ENCODE results near the gene LRRC39.

Gene LRRC39

GRCh38 chr1:100198596-100198995, 20.5 kb upstream of the LRRC39 start:
- Histone ChIP-seq H3K27me3 (ENCODE audit: control insufficient read depth, insufficient read depth, low read length) (no peaks in the 10 kb centered on the region), H3K36me3 (ENCODE audit: control insufficient read depth, insufficient read depth, low read length) (peaks cover 52% of the 10 kb centered on the region), H3K9ac (ENCODE audit: low read depth, low read length) (no peak overlapping the region), H3K4me3 (ENCODE audit: low read depth, low read length) (no peak overlapping the region), H3K9me3 (ENCODE audit: control insufficient read depth, insufficient read depth, low read length) (no peaks in the 10 kb centered on the region), H3K4me1 (ENCODE audit: control insufficient read depth, insufficient read depth, low read length) (0 out of 2 replicates have a peak, but pooled peaks cover 5% of the 10 kb centered on the region), H3K27ac (ENCODE audit: low read depth, low read length) (no peak overlapping the region)

DNA sequence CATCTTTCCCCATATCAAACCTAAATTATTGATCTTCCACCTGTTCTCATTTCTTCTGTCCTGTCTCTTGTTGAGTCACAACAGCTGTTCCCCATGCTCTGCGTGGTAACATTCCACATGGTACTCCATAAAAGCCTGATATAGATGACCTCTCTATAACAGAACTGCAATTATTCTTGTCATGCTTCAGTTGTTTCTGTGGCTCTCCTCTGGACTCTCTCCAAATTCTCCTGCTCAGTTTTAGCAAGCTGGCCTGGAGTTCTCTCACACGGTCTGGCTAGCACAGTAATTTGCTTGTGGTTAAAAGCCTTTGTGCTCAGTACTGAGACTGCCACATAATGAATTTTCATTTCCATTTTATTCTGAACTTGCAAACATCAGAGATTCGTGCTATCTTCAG, 10.6 kb upstream of the LRRC39 start:
- Histone ChIP-seq H3K9me3 (ENCODE audit: control insufficient read depth, insufficient read depth, low read length) (no peaks in the 10 kb centered on the region), H3K36me3 (ENCODE audit: control insufficient read depth, insufficient read depth, low read length) (0 out of 2 replicates have a peak, but pooled peaks cover 6% of the 10 kb centered on the region), H3K9ac (ENCODE audit: low read depth, low read length) (no peak overlapping the region), H3K4me1 (ENCODE audit: control insufficient read depth, insufficient read depth, low read length) (no peaks in the 10 kb centered on the region), H3K27ac (ENCODE audit: low read depth, low read length) (no peak overlapping the region), H3K27me3 (ENCODE audit: control insufficient read depth, insufficient read depth, low read length) (no peaks in the 10 kb centered on the region), H3K4me3 (ENCODE audit: low read depth, low read length) (no peak overlapping the region)

GRCh38 chr1:100187912-100188311, 9.9 kb upstream of the LRRC39 start:
- Histone ChIP-seq H3K9me3 (ENCODE audit: control insufficient read depth, insufficient read depth, low read length) (no peaks in the 10 kb centered on the region), H3K9ac (ENCODE audit: low read depth, low read length) (no peak overlapping the region), H3K27me3 (ENCODE audit: control insufficient read depth, insufficient read depth, low read length) (no peaks in the 10 kb centered on the region), H3K27ac (ENCODE audit: low read depth, low read length) (no peak overlapping the region), H3K4me1 (ENCODE audit: control insufficient read depth, insufficient read depth, low read length) (no peaks in the 10 kb centered on the region), H3K4me3 (ENCODE audit: low read depth, low read length) (no peak overlapping the region), H3K36me3 (ENCODE audit: control insufficient read depth, insufficient read depth, low read length) (0 out of 2 replicates have a peak, but pooled peaks cover under 1% of the 10 kb centered on the region)

- Histone ChIP-seq H3K36me3 (ENCODE audit: control insufficient read depth, insufficient read depth, low read length) (no peaks in the 10 kb centered on the region), H3K4me3 (ENCODE audit: low read depth, low read length) (no peak overlapping the region), H3K4me1 (ENCODE audit: control insufficient read depth, insufficient read depth, low read length) (no peaks in the 10 kb centered on the region), H3K27ac (ENCODE audit: low read depth, low read length) (no peak overlapping the region), H3K27me3 (ENCODE audit: control insufficient read depth, insufficient read depth, low read length) (no peaks in the 10 kb centered on the region), H3K9ac (ENCODE audit: low read depth, low read length) (no peak overlapping the region), H3K9me3 (ENCODE audit: control insufficient read depth, insufficient read depth, low read length) (no peaks in the 10 kb centered on the region)
These were observed 6.5 kb upstream of the LRRC39 start for GRCh38 chr1:100184536-100184935.

DNA sequence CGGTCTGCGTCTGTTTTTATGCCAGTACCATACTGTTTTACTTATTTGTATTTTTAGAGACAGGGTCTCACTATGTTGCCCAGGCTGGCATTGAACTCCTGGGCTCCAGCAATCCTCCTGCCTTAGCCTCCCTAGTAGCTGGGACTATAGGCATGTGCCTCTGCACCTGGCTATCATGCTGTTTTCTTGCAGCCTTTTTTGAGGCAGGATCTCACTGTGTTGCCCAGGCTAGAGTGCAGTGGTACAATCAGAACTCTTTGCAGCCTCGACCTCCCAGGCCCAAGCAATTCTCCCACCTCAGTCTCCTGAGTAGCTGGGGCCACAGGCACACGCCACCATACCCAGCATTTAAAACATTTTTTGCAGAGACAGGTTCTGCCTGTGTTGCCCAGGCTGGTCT, 5.3 kb upstream of the LRRC39 start:
- Histone ChIP-seq H3K9me3 (ENCODE audit: control insufficient read depth, insufficient read depth, low read length) (no peaks in the 10 kb centered on the region), H3K36me3 (ENCODE audit: control insufficient read depth, insufficient read depth, low read length) (no peaks in the 10 kb centered on the region), H3K9ac (ENCODE audit: low read depth, low read length) (no peak overlapping the region), H3K4me1 (ENCODE audit: control insufficient read depth, insufficient read depth, low read length) (no peaks in the 10 kb centered on the region), H3K4me3 (ENCODE audit: low read depth, low read length) (no peak overlapping the region), H3K27ac (ENCODE audit: low read depth, low read length) (no peak overlapping the region), H3K27me3 (ENCODE audit: control insufficient read depth, insufficient read depth, low read length) (no peaks in the 10 kb centered on the region)

DNA sequence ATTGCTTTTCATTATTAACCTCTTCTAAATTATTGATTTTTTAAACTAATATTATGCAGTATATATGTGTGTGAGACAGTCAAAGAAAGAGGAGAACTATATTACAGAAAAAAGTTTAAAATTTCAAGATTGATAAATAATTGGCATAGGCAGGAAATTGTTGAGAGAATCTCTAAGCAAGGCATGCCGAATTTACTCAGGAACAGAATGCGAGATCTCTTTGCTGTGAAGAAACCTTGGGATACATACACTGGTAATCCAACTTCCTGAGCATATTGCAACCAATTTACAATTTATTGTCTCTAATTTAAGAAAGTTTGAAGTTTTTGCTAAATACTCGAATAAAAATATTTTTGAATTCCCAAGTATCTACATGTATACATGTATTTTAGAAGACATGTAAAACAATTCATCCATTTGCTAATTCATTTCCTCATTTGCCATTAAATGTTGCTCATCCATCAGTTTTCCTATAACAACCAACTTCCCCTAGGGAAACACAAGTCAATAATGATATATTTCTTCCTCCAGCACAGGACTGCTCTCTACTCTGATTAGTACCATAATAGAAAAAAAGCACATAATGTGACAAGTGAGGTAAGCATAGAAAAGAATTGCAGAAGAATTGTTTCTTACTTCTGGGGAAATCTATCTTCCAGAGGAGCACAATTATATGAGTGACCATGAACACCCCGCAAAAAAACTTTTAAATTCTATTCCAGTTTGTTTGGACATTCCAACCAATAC, 588 bp downstream of the LRRC39 start:
- Histone ChIP-seq H3K27ac (ENCODE audit: low read depth, low read length) (no peak overlapping the region), H3K9me3 (ENCODE audit: control insufficient read depth, insufficient read depth, low read length) (no peaks in the 10 kb centered on the region), H3K36me3 (ENCODE audit: control insufficient read depth, insufficient read depth, low read length) (no peaks in the 10 kb centered on the region), H3K27me3 (ENCODE audit: control insufficient read depth, insufficient read depth, low read length) (no peaks in the 10 kb centered on the region), H3K4me1 (ENCODE audit: control insufficient read depth, insufficient read depth, low read length) (no peaks in the 10 kb centered on the region), H3K4me3 (ENCODE audit: low read depth, low read length) (no peak overlapping the region), H3K9ac (ENCODE audit: low read depth, low read length) (no peak overlapping the region)

- H3K4me1 ChIP-seq (ENCODE audit: control insufficient read depth, insufficient read depth, low read length): no peaks in the 10 kb centered on the region
- no peak overlapping the region for H3K27ac ChIP-seq (ENCODE audit: low read depth, low read length)
- no peak overlapping the region for H3K9ac ChIP-seq (ENCODE audit: low read depth, low read length)
- no peaks in the 10 kb centered on the region for H3K9me3 ChIP-seq (ENCODE audit: control insufficient read depth, insufficient read depth, low read length)
- H3K36me3 ChIP-seq (ENCODE audit: control insufficient read depth, insufficient read depth, low read length): no peaks in the 10 kb centered on the region
- no peak overlapping the region for H3K4me3 ChIP-seq (ENCODE audit: low read depth, low read length)
- no peaks in the 10 kb centered on the region for H3K27me3 ChIP-seq (ENCODE audit: control insufficient read depth, insufficient read depth, low read length)
These were observed 10.0 kb downstream of the LRRC39 start for GRCh38 chr1:100168051-100168450.

GRCh38 chr1:100164702-100165101, 13.4 kb downstream of the LRRC39 start:
- H3K36me3 ChIP-seq (ENCODE audit: control insufficient read depth, insufficient read depth, low read length): no peaks in the 10 kb centered on the region
- no peak overlapping the region for H3K9ac ChIP-seq (ENCODE audit: low read depth, low read length)
- no peaks in the 10 kb centered on the region for H3K9me3 ChIP-seq (ENCODE audit: control insufficient read depth, insufficient read depth, low read length)
- no peak overlapping the region for H3K27ac ChIP-seq (ENCODE audit: low read depth, low read length)
- no peaks in the 10 kb centered on the region for H3K27me3 ChIP-seq (ENCODE audit: control insufficient read depth, insufficient read depth, low read length)
- H3K4me1 ChIP-seq (ENCODE audit: control insufficient read depth, insufficient read depth, low read length): no peaks in the 10 kb centered on the region
- no peak overlapping the region for H3K4me3 ChIP-seq (ENCODE audit: low read depth, low read length)

DNA sequence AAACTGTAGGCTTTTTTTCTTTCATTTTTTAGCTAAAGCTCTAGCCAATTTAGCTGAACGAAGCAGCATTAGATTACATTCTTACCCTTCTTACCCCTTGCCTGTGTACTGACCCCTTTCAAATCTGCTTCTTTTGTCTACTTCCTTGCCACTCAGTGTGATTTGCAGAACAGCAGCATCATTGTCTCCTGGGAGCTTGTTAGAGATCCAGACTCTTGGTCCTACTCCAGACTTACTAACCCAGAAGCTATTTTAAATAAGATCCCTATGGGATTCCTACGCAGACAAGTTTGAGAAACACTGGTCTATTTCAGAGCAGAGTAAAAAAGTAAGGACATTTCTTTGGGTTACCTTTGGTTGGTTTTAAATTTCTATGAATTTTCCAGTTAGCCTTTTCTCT, 13.8 kb downstream of the LRRC39 start:
- H3K36me3 ChIP-seq (ENCODE audit: control insufficient read depth, insufficient read depth, low read length): no peaks in the 10 kb centered on the region
- H3K9me3 ChIP-seq (ENCODE audit: control insufficient read depth, insufficient read depth, low read length): no peaks in the 10 kb centered on the region
- no peak overlapping the region for H3K27ac ChIP-seq (ENCODE audit: low read depth, low read length)
- no peak overlapping the region for H3K9ac ChIP-seq (ENCODE audit: low read depth, low read length)
- no peaks in the 10 kb centered on the region for H3K27me3 ChIP-seq (ENCODE audit: control insufficient read depth, insufficient read depth, low read length)
- no peaks in the 10 kb centered on the region for H3K4me1 ChIP-seq (ENCODE audit: control insufficient read depth, insufficient read depth, low read length)
- H3K4me3 ChIP-seq (ENCODE audit: low read depth, low read length): no peak overlapping the region

DNA sequence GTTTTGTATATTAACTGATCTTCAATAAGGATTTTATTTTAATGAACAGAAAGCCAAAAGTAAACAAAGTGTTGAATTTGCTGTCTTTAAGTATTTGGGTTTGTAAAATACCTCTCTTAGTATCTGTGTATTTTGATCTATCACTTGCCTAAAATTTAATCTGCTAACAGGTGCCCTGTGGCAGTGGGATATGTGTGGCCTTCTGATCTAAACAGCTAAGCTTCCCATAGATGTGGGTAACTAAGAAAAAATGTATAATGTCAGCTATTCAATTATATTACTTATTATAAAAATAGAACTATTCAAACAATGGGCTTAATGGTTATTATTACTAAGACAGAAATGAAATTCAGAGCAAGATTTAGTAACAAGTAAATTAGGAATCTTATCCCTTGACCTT, 15.2 kb downstream of the LRRC39 start:
- Histone ChIP-seq H3K9me3 (ENCODE audit: control insufficient read depth, insufficient read depth, low read length) (no peaks in the 10 kb centered on the region), H3K4me1 (ENCODE audit: control insufficient read depth, insufficient read depth, low read length) (no peaks in the 10 kb centered on the region), H3K9ac (ENCODE audit: low read depth, low read length) (no peak overlapping the region), H3K27me3 (ENCODE audit: control insufficient read depth, insufficient read depth, low read length) (no peaks in the 10 kb centered on the region), H3K27ac (ENCODE audit: low read depth, low read length) (no peak overlapping the region), H3K36me3 (ENCODE audit: control insufficient read depth, insufficient read depth, low read length) (no peaks in the 10 kb centered on the region), H3K4me3 (ENCODE audit: low read depth, low read length) (no peak overlapping the region)

GRCh38 chr1:100152271-100152670, 25.8 kb downstream of the LRRC39 start:
- Histone ChIP-seq H3K4me3 (ENCODE audit: low read depth, low read length) (no peak overlapping the region), H3K36me3 (ENCODE audit: control insufficient read depth, insufficient read depth, low read length) (peaks cover 25% of the 10 kb centered on the region), H3K9me3 (ENCODE audit: control insufficient read depth, insufficient read depth, low read length) (no peaks in the 10 kb centered on the region), H3K27me3 (ENCODE audit: control insufficient read depth, insufficient read depth, low read length) (no peaks in the 10 kb centered on the region), H3K27ac (ENCODE audit: low read depth, low read length) (no peak overlapping the region), H3K4me1 (ENCODE audit: control insufficient read depth, insufficient read depth, low read length) (peaks cover 9% of the 10 kb centered on the region; the same call in 1 of the 2 replicates), H3K9ac (ENCODE audit: low read depth, low read length) (no peak overlapping the region)
